Muscle of arm (tissue), 12 donors: ENCODE measurements around the gene ZFTA. TPM values are rescaled to one million over a fixed set of nuclear protein-coding genes. Genes with fewer than 3 reads are reported as not detected.

Source experiments
- DNase-seq: peaks from one replicate; pipeline ENCODE4 v3.0.0-alpha.2; 2013
- polyA plus RNA-seq, 12 donors: library from polyadenylated mRNA; unstranded; fragments of 120-200 nt; gene quantifications; one replicate each; pipeline ENCODE4 v1.2.1, GENCODE V29; 2013; ENCODE audit not compliant: insufficient read length in 12 of 12

ZFTA gene
- polyA plus RNA-seq, 12 donors: 22.7 to 38.7 (median 26.3) TPM; not detected in 1

- DNase-seq: no peak
These were observed 11.4 kb downstream of the ZFTA start for GRCh38 chr11:63756919-63757761.

GRCh38 chr11:63749624-63750023 lies 19.0 kb downstream of the ZFTA start:
- DNase-seq: no peak

GRCh38 chr11:63747011-63747410 lies 21.6 kb downstream of the ZFTA start:
- no peak for DNase-seq

- no peak for DNase-seq
These were observed 23.0 kb downstream of the ZFTA start for GRCh38 chr11:63745304-63746170.

GRCh38 chr11:63738720-63739360 lies 29.7 kb downstream of the ZFTA start:
- DNase-seq: peak; percentile 81

- DNase-seq: no peak
These were observed 30.9 kb downstream of the ZFTA start for GRCh38 chr11:63737718-63738117.

GRCh38 chr11:63736864-63737263 lies 31.7 kb downstream of the ZFTA start:
- DNase-seq: no peak

GRCh38 chr11:63729326-63729725 lies 39.2 kb downstream of the ZFTA start:
- no peak for DNase-seq

- no peak for DNase-seq
These were observed 48.0 kb downstream of the ZFTA start for GRCh38 chr11:63720611-63721010.

- no peak for DNase-seq
These were observed 48.6 kb downstream of the ZFTA start for GRCh38 chr11:63719987-63720386.

- no peak for DNase-seq
These were observed 49.6 kb downstream of the ZFTA start for GRCh38 chr11:63719001-63719400.

Other genes with a start within 250 kb of the ZFTA start
- gene PLAAT4, start 232.0 kb downstream of the ZFTA start, polyA plus RNA-seq: 1 to 10 TPM in 10 of 12 donors, not detected in 2; 2.5 to 6.3 (median 3.2) TPM
- gene PLAAT2, start 205.4 kb downstream of the ZFTA start, polyA plus RNA-seq: under 1 TPM in 2 of 12 donors, not detected in 10; 0.25 to 0.68 TPM
- gene PLAAT3, start 154.3 kb downstream of the ZFTA start, polyA plus RNA-seq: 10 to 100 TPM in 11 of 12 donors, not detected in 1; 17.4 to 50.0 (median 38.2) TPM
- gene ATL3, start 97.4 kb downstream of the ZFTA start, polyA plus RNA-seq: 10 to 100 TPM in 11 of 12 donors, not detected in 1; 15.0 to 25.8 (median 17.8) TPM
- gene RTN3, start 87.3 kb downstream of the ZFTA start, polyA plus RNA-seq: 100 to 1,000 TPM in 1 of 12 donors, 10 to 100 TPM in 10, not detected in 1; 53.7 to 124 (median 63.1) TPM
- gene SPINDOC, start 44.7 kb upstream of the ZFTA start, polyA plus RNA-seq: 10 to 100 TPM in 11 of 12 donors, not detected in 1; 13.6 to 43.1 (median 21.0) TPM
- gene MARK2, start 70.3 kb upstream of the ZFTA start, polyA plus RNA-seq: 10 to 100 TPM in 11 of 12 donors, not detected in 1; 15.8 to 37.4 (median 17.8) TPM
- gene RCOR2, start 148.4 kb upstream of the ZFTA start, polyA plus RNA-seq: 10 to 100 TPM in 7 of 12 donors, 1 to 10 TPM in 4, not detected in 1; 8.2 to 14.9 (median 11.1) TPM
- 10 to 100 TPM in 11 of 12 donors, not detected in 1; 14.8 to 26.6 (median 15.6) TPM for gene NAA40, start 170.2 kb upstream of the ZFTA start, polyA plus RNA-seq
- 100 to 1,000 TPM in 11 of 12 donors, not detected in 1; 131 to 249 (median 209) TPM for gene COX8A, start 205.8 kb upstream of the ZFTA start, polyA plus RNA-seq
- gene OTUB1, start 217.7 kb upstream of the ZFTA start, polyA plus RNA-seq: 10 to 100 TPM in 11 of 12 donors, not detected in 1; 35.1 to 61.1 (median 48.4) TPM